Astrocyte (in vitro differentiated cells and primary cell): Measurements from ENCODE around the gene ADAMTS8. TPM values are rescaled to one million over a fixed set of nuclear protein-coding genes. Genes with fewer than 3 reads are reported as not detected.
A peak's percentile ranks its signal among the peaks of the same experiment; 100 is the strongest.

Experiments
- DNase-seq: peaks from one replicate; pipeline ENCODE4 v3.0.0-alpha.2; 2010; ENCODE audit warnings: low read depth
- FAIRE-seq: peaks from 2 replicates; lab custom pipeline; 2011; peaks lifted over from hg19 to GRCh38; lab: Jason Lieb, UNC
- H2AFZ ChIP-seq: 2 replicates; pipeline ENCODE4 v1.6.0; 2012; ENCODE audit warnings: low read depth, low read length, inconsistent platforms
- H3K27ac ChIP-seq: 2 replicates; pipeline ENCODE4 v1.5.1; 2011; ENCODE audit warnings: low read depth, low read length, inconsistent platforms
- H3K27me3 ChIP-seq: 2 replicates; pipeline ENCODE4 v1.6.0; 2011; ENCODE audit warnings: low read length, inconsistent platforms; ENCODE audit not compliant: insufficient read depth
- H3K36me3 ChIP-seq: 2 replicates; pipeline ENCODE4 v1.5.1; 2011; ENCODE audit warnings: low read length, inconsistent platforms; ENCODE audit not compliant: insufficient read depth
- H3K4me1 ChIP-seq: 2 replicates; pipeline ENCODE4 v1.5.1; 2011; ENCODE audit warnings: low read length, inconsistent platforms; ENCODE audit not compliant: insufficient read depth
- H3K4me2 ChIP-seq: 2 replicates; pipeline ENCODE4 v1.6.0; 2012; ENCODE audit warnings: low read length, inconsistent platforms
- H3K4me3 ChIP-seq: 2 replicates; pipeline ENCODE4 v1.5.1; 2011; ENCODE audit warnings: low read depth, mild to moderate bottlenecking, low read length, inconsistent platforms; ENCODE audit not compliant: insufficient read depth
- H3K79me2 ChIP-seq: 2 replicates; pipeline ENCODE4 v1.6.0; 2012; ENCODE audit warnings: mild to moderate bottlenecking, low read length, inconsistent platforms; ENCODE audit not compliant: insufficient read depth
- H3K9ac ChIP-seq: 2 replicates; pipeline ENCODE4 v1.6.0; 2012; ENCODE audit warnings: mild to moderate bottlenecking, low read length, inconsistent platforms
- H3K9me3 ChIP-seq: 2 replicates; pipeline ENCODE4 v1.5.1; 2012; ENCODE audit warnings: low read depth, mild to moderate bottlenecking, low read length, inconsistent platforms; ENCODE audit not compliant: insufficient read depth
- H4K20me1 ChIP-seq: 2 replicates; pipeline ENCODE4 v1.6.0; 2012; ENCODE audit warnings: low read length, inconsistent platforms; ENCODE audit not compliant: insufficient read depth
- H3K27ac Mint-ChIP-seq: one replicate; pipeline ENCODE4 v1.8.0; 2021; ENCODE audit warnings: mild to moderate bottlenecking, mixed read lengths; ENCODE audit not compliant: unreplicated experiment
- H3K27me3 Mint-ChIP-seq: one replicate; pipeline ENCODE4 v1.8.0; 2021; ENCODE audit warnings: low read depth, mixed read lengths; ENCODE audit not compliant: unreplicated experiment
- H3K36me3 Mint-ChIP-seq: one replicate; pipeline ENCODE4 v1.8.0; 2021; ENCODE audit warnings: low read depth, mixed read lengths; ENCODE audit not compliant: unreplicated experiment
- H3K4me1 Mint-ChIP-seq: one replicate; pipeline ENCODE4 v1.8.0; 2021; ENCODE audit warnings: low read depth, mixed read lengths; ENCODE audit not compliant: unreplicated experiment
- H3K4me3 Mint-ChIP-seq: one replicate; pipeline ENCODE4 v1.8.0; 2021; ENCODE audit warnings: mild to moderate bottlenecking, moderate library complexity, mixed read lengths; ENCODE audit not compliant: unreplicated experiment
- H3K9me3 Mint-ChIP-seq: one replicate; pipeline ENCODE4 v1.8.0; 2021; ENCODE audit warnings: mild to moderate bottlenecking, mixed read lengths; ENCODE audit not compliant: unreplicated experiment
- EZH2 ChIP-seq: IDR thresholded peaks from 2 replicates; pipeline ENCODE4 v1.6.1; 2012; ENCODE audit warnings: mild to moderate bottlenecking, low read length, inconsistent platforms; ENCODE audit not compliant: insufficient read depth
- total RNA-seq: library from RNA; stranded (reverse); gene quantifications from 2 replicates; pipeline ENCODE4 v1.2.1, GENCODE V29; 2021
- TF ChIP-seq, protein P1 (sequence below): IDR thresholded peaks from 2 replicates; pipeline ENCODE4 v1.5.1; 2011; ENCODE audit warnings: low read depth, mild to moderate bottlenecking, inconsistent platforms, low read length, moderate library complexity; ENCODE audit not compliant: insufficient read depth

ADAMTS8 gene
- total RNA-seq, 1 donor from 2014 or later = 0.20 TPM

DNA sequence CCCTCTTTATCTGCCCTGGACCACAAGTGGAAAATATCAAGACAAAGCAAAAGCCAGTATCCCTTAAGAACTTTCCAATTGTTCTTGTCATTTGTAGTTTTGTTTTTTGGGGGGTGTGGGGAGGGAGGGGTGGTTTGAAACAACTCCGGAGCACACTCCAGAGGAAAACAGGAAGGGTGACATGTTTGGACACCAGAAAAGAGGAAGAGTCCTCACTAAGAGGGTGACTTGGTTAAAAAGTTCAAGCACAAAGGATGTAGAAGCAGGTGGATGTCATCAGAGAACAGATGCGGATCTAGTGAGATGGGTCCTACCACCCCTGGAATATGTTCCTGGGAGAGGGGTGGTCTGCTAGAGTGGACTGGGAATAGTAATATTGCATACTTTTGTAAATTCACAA is 25.8 kb downstream of the ADAMTS8 start:
- Mint-ChIP-seq H3K27me3 (peaks cover 41% of the 10 kb centered on the region), H3K36me3 (no peaks in the 10 kb centered on the region), H3K4me1 (peaks cover 23% of the 10 kb centered on the region), H3K9me3 (no peaks in the 10 kb centered on the region), H3K4me3 (no peak overlapping the region), H3K27ac (peak overlapping the region; percentile 79)
- Histone ChIP-seq H3K27me3 (peaks cover 20% of the 10 kb centered on the region), H3K4me3 (no peak overlapping the region), H3K27ac (peak overlapping the region; percentile 68), H2AFZ (no peak overlapping the region), H4K20me1 (no peaks in the 10 kb centered on the region), H3K9me3 (no peaks in the 10 kb centered on the region), H3K4me1 (peaks cover 30% of the 10 kb centered on the region), H3K79me2 (no peaks in the 10 kb centered on the region), H3K9ac (no peak overlapping the region), H3K36me3 (no peaks in the 10 kb centered on the region), H3K4me2 (peak overlapping the region; percentile 84)
- FAIRE-seq (no peak), DNase-seq (no peak)
- TF ChIP-seq, protein P1, sequence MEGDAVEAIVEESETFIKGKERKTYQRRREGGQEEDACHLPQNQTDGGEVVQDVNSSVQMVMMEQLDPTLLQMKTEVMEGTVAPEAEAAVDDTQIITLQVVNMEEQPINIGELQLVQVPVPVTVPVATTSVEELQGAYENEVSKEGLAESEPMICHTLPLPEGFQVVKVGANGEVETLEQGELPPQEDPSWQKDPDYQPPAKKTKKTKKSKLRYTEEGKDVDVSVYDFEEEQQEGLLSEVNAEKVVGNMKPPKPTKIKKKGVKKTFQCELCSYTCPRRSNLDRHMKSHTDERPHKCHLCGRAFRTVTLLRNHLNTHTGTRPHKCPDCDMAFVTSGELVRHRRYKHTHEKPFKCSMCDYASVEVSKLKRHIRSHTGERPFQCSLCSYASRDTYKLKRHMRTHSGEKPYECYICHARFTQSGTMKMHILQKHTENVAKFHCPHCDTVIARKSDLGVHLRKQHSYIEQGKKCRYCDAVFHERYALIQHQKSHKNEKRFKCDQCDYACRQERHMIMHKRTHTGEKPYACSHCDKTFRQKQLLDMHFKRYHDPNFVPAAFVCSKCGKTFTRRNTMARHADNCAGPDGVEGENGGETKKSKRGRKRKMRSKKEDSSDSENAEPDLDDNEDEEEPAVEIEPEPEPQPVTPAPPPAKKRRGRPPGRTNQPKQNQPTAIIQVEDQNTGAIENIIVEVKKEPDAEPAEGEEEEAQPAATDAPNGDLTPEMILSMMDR = no peak

DNA sequence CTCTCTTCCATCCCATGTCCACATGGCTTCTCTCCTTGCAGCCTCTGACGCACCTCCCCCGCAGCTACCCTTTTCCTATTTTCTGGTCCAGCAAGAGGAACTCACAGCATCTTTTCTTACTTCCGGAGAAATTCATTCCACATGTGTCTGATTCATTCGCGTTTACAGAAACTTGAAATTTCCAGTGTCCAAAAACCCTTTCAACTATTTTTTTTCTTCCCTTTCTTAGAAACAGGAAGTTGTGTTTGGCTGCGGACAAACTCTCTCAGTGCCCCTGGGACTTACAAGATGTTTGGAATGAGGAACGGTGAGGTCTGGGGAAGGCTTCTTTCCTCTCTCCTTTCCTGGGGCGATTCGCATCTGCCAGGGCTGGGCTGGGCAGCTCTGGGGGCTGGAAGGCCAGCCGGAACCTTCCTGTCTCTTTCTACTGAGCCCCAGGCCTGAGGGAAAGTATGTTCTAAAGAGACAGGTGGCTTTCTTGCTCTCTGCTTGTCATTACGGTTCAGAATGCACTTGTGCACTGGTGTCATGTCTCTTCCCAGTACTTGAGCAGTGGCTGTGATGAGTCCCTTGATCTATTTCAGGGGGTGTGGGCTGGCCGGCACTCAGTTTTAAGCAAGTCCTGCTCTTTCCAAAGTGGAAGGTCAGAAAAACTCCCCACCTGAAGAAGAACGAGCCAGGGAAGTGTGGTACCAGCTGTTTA is 27.5 kb downstream of the ADAMTS8 start:
- Mint-ChIP-seq H3K4me3 (no peak overlapping the region), H3K27me3 (peaks cover 50% of the 10 kb centered on the region), H3K27ac (no peak overlapping the region), H3K9me3 (no peaks in the 10 kb centered on the region), H3K36me3 (no peaks in the 10 kb centered on the region), H3K4me1 (peaks cover 23% of the 10 kb centered on the region)
- H3K27ac ChIP-seq = no peak overlapping the region
- peak overlapping the region; percentile 67 for H3K4me2 ChIP-seq
- no peak overlapping the region for H3K4me3 ChIP-seq
- peak overlapping the region; percentile 9 for H2AFZ ChIP-seq
- TF ChIP-seq EZH2 = no peak
- TF ChIP-seq, protein P1 = no peak
- peak; percentile 82 for FAIRE-seq
- no peaks in the 10 kb centered on the region for H3K79me2 ChIP-seq
- H3K36me3 ChIP-seq = no peaks in the 10 kb centered on the region
- H3K4me1 ChIP-seq = peaks cover 30% of the 10 kb centered on the region
- peaks cover 26% of the 10 kb centered on the region for H3K27me3 ChIP-seq
- H4K20me1 ChIP-seq = no peaks in the 10 kb centered on the region
- DNase-seq = peak; percentile 69
- no peak overlapping the region for H3K9ac ChIP-seq
- H3K9me3 ChIP-seq = no peaks in the 10 kb centered on the region

DNA sequence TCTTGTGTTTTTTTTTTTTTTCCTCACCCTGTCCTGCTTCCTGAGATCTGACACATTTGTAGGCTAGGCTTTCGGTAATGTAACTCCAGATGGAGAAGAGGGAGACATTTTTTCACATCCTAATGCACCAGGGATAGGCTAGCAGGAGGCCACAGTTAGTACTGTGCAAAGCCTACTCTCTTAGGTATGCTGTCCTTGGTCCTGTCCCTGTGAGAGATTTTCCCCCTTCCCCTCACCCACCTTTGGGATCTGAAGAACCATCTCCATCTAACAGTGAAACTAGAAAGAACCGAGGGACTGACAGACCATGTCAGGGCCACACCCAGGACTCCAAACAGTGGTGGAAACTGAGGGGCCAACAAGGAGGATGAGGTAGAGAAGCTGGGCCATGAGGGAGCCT is 29.2 kb downstream of the ADAMTS8 start:
- Histone ChIP-seq H3K27ac (no peak overlapping the region), H3K36me3 (no peaks in the 10 kb centered on the region), H3K79me2 (no peaks in the 10 kb centered on the region), H3K9me3 (no peaks in the 10 kb centered on the region), H3K9ac (no peak overlapping the region), H3K4me1 (peaks cover 29% of the 10 kb centered on the region), H2AFZ (no peak overlapping the region), H4K20me1 (no peaks in the 10 kb centered on the region), H3K4me2 (no peak overlapping the region), H3K4me3 (no peak overlapping the region), H3K27me3 (peaks cover 40% of the 10 kb centered on the region)
- TF ChIP-seq, protein P1 = no peak
- no peak for TF ChIP-seq EZH2
- H3K4me3 Mint-ChIP-seq = no peak overlapping the region
- peaks cover 23% of the 10 kb centered on the region for H3K4me1 Mint-ChIP-seq
- H3K9me3 Mint-ChIP-seq = no peaks in the 10 kb centered on the region
- no peak for FAIRE-seq
- peaks cover 55% of the 10 kb centered on the region for H3K27me3 Mint-ChIP-seq
- no peak overlapping the region for H3K27ac Mint-ChIP-seq
- H3K36me3 Mint-ChIP-seq = no peaks in the 10 kb centered on the region
- no peak for DNase-seq
